NCI-H1092 (cell line): ENCODE measurements around the gene MORN5.

Source experiments
- DNase-seq: peaks from one replicate; lab custom pipeline; 2025; lab: John Stamatoyannopoulos, UW

The MORN5 gene

GRCh38 chr9:122216798-122217418 is 57.2 kb downstream of the MORN5 start:
- no peak for DNase-seq

- no peak for DNase-seq
Observed at GRCh38 chr9:122217640-122218039, 57.9 kb downstream of the MORN5 start.

GRCh38 chr9:122218071-122218934 is 58.6 kb downstream of the MORN5 start:
- DNase-seq, result no peak

- DNase-seq, result no peak
Observed at GRCh38 chr9:122218935-122219855, 59.5 kb downstream of the MORN5 start.

- DNase-seq, result no peak
Observed at GRCh38 chr9:122219856-122220672, 60.4 kb downstream of the MORN5 start.

GRCh38 chr9:122220673-122221182 is 61.0 kb downstream of the MORN5 start:
- DNase-seq, result no peak

- DNase-seq, result no peak
Observed at GRCh38 chr9:122221183-122221811, 61.6 kb downstream of the MORN5 start.

- no peak for DNase-seq
Observed at GRCh38 chr9:122222791-122223190, 63.1 kb downstream of the MORN5 start.

- DNase-seq, result no peak
Observed at GRCh38 chr9:122223435-122223834, 63.7 kb downstream of the MORN5 start.

- DNase-seq, result no peak
Observed at GRCh38 chr9:122225312-122226141, 65.8 kb downstream of the MORN5 start.

GRCh38 chr9:122226142-122226757 is 66.5 kb downstream of the MORN5 start:
- DNase-seq, result no peak

- DNase-seq, result no peak
Observed at GRCh38 chr9:122226758-122227574, 67.3 kb downstream of the MORN5 start.

- no peak for DNase-seq
Observed at GRCh38 chr9:122227575-122227900, 67.8 kb downstream of the MORN5 start.

- no peak for DNase-seq
Observed at GRCh38 chr9:122228191-122228567, 68.5 kb downstream of the MORN5 start.

- DNase-seq, result no peak
Observed at GRCh38 chr9:122228568-122229484, 69.1 kb downstream of the MORN5 start, which contains the start of gene LHX6. Gene LHX6 (minus strand): TSS chr9:122228957. CDS start chr9:122228740, 217 bp downstream.

GRCh38 chr9:122229485-122229837 is 69.8 kb downstream of the MORN5 start:
- DNase-seq, result no peak

- no peak for DNase-seq
Observed at GRCh38 chr9:122232796-122233306, 73.1 kb downstream of the MORN5 start.
